ENCODE results near the gene TMEM178A. TPM values are rescaled to one million over a fixed set of nuclear protein-coding genes. Genes with fewer than 3 reads are reported as not detected.

Gene TMEM178A
- total and polyA plus RNA-seq, 2 of the 8 experiments (the other 6 are each of a cell fraction or from before 2014, with no cell fraction given): 11.2 to 14.9 TPM

- H3K4me1 ChIP-seq (replicated peaks in 1 of 4; ENCODE audit: control insufficient read depth in 3 of 4, insufficient read depth in 4 of 4, low read length in 3 of 4): peaks cover 0 to 8% (median 1%) of the 10 kb centered on the region in 4 experiments; a peak in 2 of 7 replicates
- H3K18ac ChIP-seq (ENCODE audit: extremely low read depth, low read length): peak overlapping the region; percentile 21; the same call in 1 of the 2 replicates
- peak overlapping the region; percentile 64 to 87 (median 74) for H3K4me3 ChIP-seq (ENCODE audit: extremely low read depth in 1 of 4, insufficient read depth in 2 of 4, low read depth in 3 of 4, low read length in 4 of 4)
- peak overlapping the region; percentile 90 to 96 for H3K4me2 ChIP-seq (ENCODE audit: insufficient read depth in 1 of 2, low read depth in 2 of 2, low read length in 2 of 2)
- no peak overlapping the region for H4K5ac ChIP-seq (ENCODE audit: insufficient read length, low read depth, low read length)
- ChIA-PET CTCF (ENCODE audit: partially characterized antibody) (no interaction called here), POLR2A (ENCODE audit: partially characterized antibody) (interaction anchor here (1.2 kb wide), 1 partner anchor 9 kb away, joined by 5 read pairs; no protein-coding TSS in a partner anchor)
- H3K79me2 ChIP-seq (ENCODE audit: control insufficient read depth in 1 of 2, insufficient read depth in 2 of 2, low read length in 2 of 2): no peaks in the 10 kb centered on the region
- H3K9ac ChIP-seq (replicated peaks in 1 of 4; ENCODE audit: extremely low read depth in 1 of 4, low read depth in 3 of 4, low read length in 3 of 4): peak overlapping the region; percentile 10 to 67 (median 42); a peak in 3 of 7 replicates
- H2BK120ac ChIP-seq (replicated peaks; ENCODE audit: low read depth, low read length): no peak overlapping the region
- no peak overlapping the region for H3K23ac ChIP-seq (ENCODE audit: insufficient read length)
- WGBS, 2 experiments (ENCODE audit: extremely low coverage in 1 of 2, insufficient coverage in 1 of 2, insufficient read length in 1 of 2, insufficient replicate concordance in 2 of 2, low coverage in 1 of 2, low lambda C conversion rate in 2 of 2, missing lambda C conversion rate in 1 of 2): 6% methylated on average over 21 of the region's 25 CpGs; no CpG with 5 or more reads in 1 of the 2 experiments
- DNase-seq (ENCODE audit: low read depth in 1 of 2, low spot score in 2 of 2): peak in 1 of 2 experiments; percentile 55
- no peak overlapping the region for H2BK5ac ChIP-seq (ENCODE audit: low read depth, low read length)
- peak overlapping the region; percentile 18; the same call in 1 of the 2 replicates for H2AFZ ChIP-seq (ENCODE audit: low read length)
- H3K79me1 ChIP-seq (ENCODE audit: low read depth, low read length): no peaks in the 10 kb centered on the region; the same call in 1 of the 2 replicates
- no peak overlapping the region for H4K91ac ChIP-seq (replicated peaks; ENCODE audit: insufficient read length, low read length)
- no peak overlapping the region for H3K14ac ChIP-seq (ENCODE audit: insufficient read length)
- H4K8ac ChIP-seq (ENCODE audit: extremely low read depth, insufficient read depth, low read length): no peak overlapping the region
- H3K36me3 ChIP-seq (ENCODE audit: control insufficient read depth in 2 of 4, insufficient read depth in 4 of 4, low read length in 3 of 4): no peaks in the 10 kb centered on the region
- H2BK12ac ChIP-seq (ENCODE audit: low read depth, low read length): no peak overlapping the region
- H3K4ac ChIP-seq (replicated peaks; ENCODE audit: insufficient read length, low read depth, low read length): no peak overlapping the region
- no peaks in the 10 kb centered on the region for H3K9me3 ChIP-seq (ENCODE audit: insufficient read depth in 2 of 2, low read depth in 1 of 2, low read length in 1 of 2)
- H2AK5ac ChIP-seq (ENCODE audit: low read depth, low read length): no peak overlapping the region
- no peak overlapping the region for H2BK20ac ChIP-seq (ENCODE audit: low read length)
- H2BK15ac ChIP-seq (ENCODE audit: low read length): no peak overlapping the region; the same call in 1 of the 2 replicates
- FAIRE-seq: no peak
- peaks cover 10% of the 10 kb centered on the region for H3K23me2 ChIP-seq (ENCODE audit: low read depth, low read length)
- no peaks in the 10 kb centered on the region for H4K20me1 ChIP-seq (replicated peaks in 1 of 2; ENCODE audit: control insufficient read depth in 1 of 2, insufficient read depth in 2 of 2, low read length in 2 of 2)
- no peak overlapping the region for H3K56ac ChIP-seq (replicated peaks; ENCODE audit: insufficient read length, low read depth, low read length)
- H3K27ac ChIP-seq (ENCODE audit: low read depth, low read length): no peak overlapping the region
- peaks cover 0 to 22% (median 19%) of the 10 kb centered on the region in 4 experiments; a peak in 5 of 7 replicates for H3K27me3 ChIP-seq (replicated peaks in 1 of 4; ENCODE audit: control insufficient read depth in 3 of 4, extremely low read depth in 1 of 4, insufficient read depth in 3 of 4, low read length in 3 of 4)
- TF ChIP-seq CBX5 (IDR thresholded peaks at IDR 0.05; ENCODE audit: low read depth, low read length): no peak
- TF ChIP-seq EZH2 (IDR thresholded peaks at IDR 0.05; ENCODE audit: low read depth, low read length, severe bottlenecking): peak; percentile 46
- peak; percentile 48; the same call in 1 of the 2 replicates for TF ChIP-seq E2F6 (IDR thresholded peaks at IDR 0.05)
- no peak for TF ChIP-seq JUN (IDR thresholded peaks at IDR 0.05; ENCODE audit: low read depth, low read length)
- no peak for TF ChIP-seq BACH1 (IDR thresholded peaks at IDR 0.05; ENCODE audit: low read length)
- no peak for TF ChIP-seq ASH2L (IDR thresholded peaks at IDR 0.05; ENCODE audit: low read length)
- TF ChIP-seq TAF7 (optimal IDR thresholded peaks at IDR 0.05; ENCODE audit: borderline replicate concordance, low read depth, low read length): no peak
- peak in 1 of 2 experiments; percentile 65; a peak in 1 of 4 replicates for TF ChIP-seq SIN3A (conservative IDR thresholded peaks at IDR 0.05 in 1 of 2, IDR thresholded peaks at IDR 0.05 in 1 of 2; ENCODE audit: low read depth in 1 of 2, low read length in 2 of 2)
- TF ChIP-seq SIRT6 (IDR thresholded peaks at IDR 0.05; ENCODE audit: low read length): no peak
- TF ChIP-seq GTF2F1 (IDR thresholded peaks at IDR 0.05; ENCODE audit: borderline replicate concordance, low read depth, low read length): no peak
- no peak for TF ChIP-seq RBBP5 (IDR thresholded peaks at IDR 0.05; ENCODE audit: borderline replicate concordance, low read depth, low read length)
- TF ChIP-seq KDM1A (IDR thresholded peaks at IDR 0.05; ENCODE audit: borderline replicate concordance, low read length): no peak
Observed at GRCh38 chr2:39666491-39667101, 879 bp downstream of the TMEM178A start.

All from H1 (cell line).